IMR-90 (cell line): ENCODE measurements around the gene LRRC39. TPM values are rescaled to one million over a fixed set of nuclear protein-coding genes. Genes with fewer than 3 reads are reported as not detected.

Experiments used
- ATAC-seq: fragments of 200-7000 bp; cut with Tn5 transposase; 2 replicates; pipeline ENCODE4 v1.9.1; 2020; ENCODE audit warnings: low read depth, mild to moderate bottlenecking, moderate library complexity
- BruUV-seq: library from RNA; stranded (reverse); fragments of 400-500 nt; replicated peaks from 2 replicates; lab custom pipeline; 2021; lab: Mats Ljungman, UMichigan
- CTCF ChIA-PET: fragments of 300-600 bp; formaldehyde crosslinking; extraction: SDS; loops from one replicate; lab custom pipeline; 2021; ENCODE audit warnings: antibody characterized with exemption; lab: Yijun Ruan, JAX
- POLR2A ChIA-PET: fragments of 300-600 bp; sonication (Branson Sonifier 250); formaldehyde crosslinking; loops from one replicate; lab custom pipeline; 2022; ENCODE audit warnings: antibody characterized with exemption; ENCODE audit not compliant: unreplicated experiment; lab: Charles Lee
- DNase-seq: peaks from one replicate; pipeline ENCODE4 v3.0.0; 2013
- H2AFZ ChIP-seq: replicated peaks from 2 replicates; pipeline ENCODE3; 2013; ENCODE audit warnings: low read length, mild to moderate bottlenecking; ENCODE audit not compliant: poor library complexity
- H2AK5ac ChIP-seq: 2 replicates; pipeline ENCODE4 v1.6.1; 2013; ENCODE audit warnings: low read depth, low read length, inconsistent platforms
- H2AK9ac ChIP-seq: replicated peaks from 2 replicates; pipeline ENCODE3; 2013; ENCODE audit warnings: mild to moderate bottlenecking, low read depth, low read length, moderate library complexity; ENCODE audit not compliant: poor library complexity
- H2BK120ac ChIP-seq: 2 replicates; pipeline ENCODE4 v1.6.1; 2013; ENCODE audit warnings: low read depth, low read length, inconsistent platforms
- H2BK15ac ChIP-seq: 3 replicates; pipeline ENCODE4 v1.6.1; 2013; ENCODE audit warnings: low read depth, low read length, inconsistent platforms
- H2BK20ac ChIP-seq: 2 replicates; pipeline ENCODE4 v1.6.1; 2013; ENCODE audit warnings: low read depth, mild to moderate bottlenecking, inconsistent platforms, low read length, moderate library complexity
- H2BK5ac ChIP-seq: 2 replicates; pipeline ENCODE4 v1.6.1; 2013; ENCODE audit warnings: mild to moderate bottlenecking, low read depth, low read length, inconsistent platforms; ENCODE audit not compliant: poor library complexity, severe bottlenecking
- H3K14ac ChIP-seq: replicated peaks from 2 replicates; pipeline ENCODE4 v1.6.1; 2013; ENCODE audit warnings: low read depth, low read length, inconsistent platforms
- H3K18ac ChIP-seq: 2 replicates; pipeline ENCODE4 v1.6.1; 2013; ENCODE audit warnings: low read depth, low read length, control low read depth
- H3K23ac ChIP-seq: 2 replicates; pipeline ENCODE4 v1.6.1; 2013; ENCODE audit warnings: low read depth, low read length, inconsistent platforms
- H3K27ac ChIP-seq: 2 replicates; pipeline ENCODE4 v1.5.1; 2013; ENCODE audit warnings: mild to moderate bottlenecking, control low read depth, low read length; ENCODE audit not compliant: insufficient read depth
- H3K27me3 ChIP-seq: 2 replicates; pipeline ENCODE4 v1.6.1; 2013; ENCODE audit warnings: low read length; ENCODE audit not compliant: control insufficient read depth, insufficient read depth
- H3K36me3 ChIP-seq: 2 replicates; pipeline ENCODE4 v1.6.1; 2013; ENCODE audit warnings: low read length, mixed read lengths; ENCODE audit not compliant: control insufficient read depth, insufficient read depth
- H3K4ac ChIP-seq: 2 replicates; pipeline ENCODE4 v1.6.1; 2013; ENCODE audit warnings: low read depth, low read length, inconsistent platforms
- H3K4me1 ChIP-seq: 2 replicates; pipeline ENCODE4 v1.6.1; 2013; ENCODE audit warnings: low read length, mixed read lengths; ENCODE audit not compliant: control insufficient read depth, insufficient read depth
- H3K4me2 ChIP-seq: 2 replicates; pipeline ENCODE4 v1.6.1; 2013; ENCODE audit warnings: low read depth, mild to moderate bottlenecking, control low read depth, low read length, moderate library complexity
- H3K4me3 ChIP-seq: 2 replicates; pipeline ENCODE4 v1.5.1; 2013; ENCODE audit warnings: low read depth, mild to moderate bottlenecking, control low read depth, low read length, moderate library complexity; ENCODE audit not compliant: insufficient read depth
- H3K56ac ChIP-seq: 2 replicates; pipeline ENCODE4 v1.6.1; 2013; ENCODE audit warnings: low read length, inconsistent platforms; ENCODE audit not compliant: insufficient read depth; ENCODE audit errors: extremely low read depth
- H3K79me1 ChIP-seq, 2 experiments: 2 replicates each; pipeline ENCODE4 v1.6.1; 2013; ENCODE audit warnings: low read length in 2 of 2, inconsistent platforms in 1 of 2, low read depth in 1 of 2
- H3K9ac ChIP-seq: 2 replicates; pipeline ENCODE4 v1.6.1; 2013; ENCODE audit warnings: low read depth, low read length, control low read depth
- H3K9me1 ChIP-seq: 2 replicates; pipeline ENCODE4 v1.6.1; 2013; ENCODE audit warnings: low read length, inconsistent platforms; ENCODE audit not compliant: insufficient read depth
- H3K9me3 ChIP-seq: 2 replicates; pipeline ENCODE4 v1.6.1; 2013; ENCODE audit warnings: low read length; ENCODE audit not compliant: control insufficient read depth, insufficient read depth
- H4K20me1 ChIP-seq: 2 replicates; pipeline ENCODE4 v1.6.1; 2013; ENCODE audit warnings: low read length, inconsistent platforms; ENCODE audit not compliant: insufficient read depth
- H4K5ac ChIP-seq: 2 replicates; pipeline ENCODE4 v1.6.1; 2013; ENCODE audit warnings: mild to moderate bottlenecking, low read depth, low read length, control low read depth
- H4K8ac ChIP-seq, 2 experiments: 2 replicates each; pipeline ENCODE4 v1.6.1; 2013; ENCODE audit warnings: low read depth in 2 of 2, low read length in 2 of 2, control low read depth in 1 of 2, inconsistent platforms in 1 of 2
- H4K91ac ChIP-seq: 2 replicates; pipeline ENCODE4 v1.6.1; 2013; ENCODE audit warnings: low read depth, low read length, inconsistent platforms; ENCODE audit not compliant: insufficient read depth
- CEBPB ChIP-seq: IDR thresholded peaks from 2 replicates; pipeline ENCODE4 v1.6.1; 2012; ENCODE audit warnings: low read depth, low read length, improper control_type of control experiment
- MXI1 ChIP-seq: IDR thresholded peaks from 2 replicates; pipeline ENCODE4 v1.6.1; 2012; ENCODE audit warnings: low read depth, mild to moderate bottlenecking, low read length, moderate library complexity, borderline replicate concordance
- POLR2A ChIP-seq: IDR thresholded peaks from 2 replicates; pipeline ENCODE4 v1.6.1; 2012; ENCODE audit warnings: mild to moderate bottlenecking, low read depth, low read length
- RAD21 ChIP-seq: IDR thresholded peaks from 2 replicates; pipeline ENCODE4 v1.6.1; 2012; ENCODE audit warnings: low read length, improper control_type of control experiment
- WGBS, 2 experiments: methylation state at CpG; one replicate each; pipeline versions ENCODE4 v1.1.5 to v1.1.7; 2013; ENCODE audit warnings: missing lambda C conversion rate in 2 of 2; ENCODE audit not compliant: insufficient read length in 1 of 2; ENCODE audit errors: extremely low coverage in 2 of 2; 5-methylcytosine and 5-hydroxymethylcytosine counted together
- dilution Hi-C: fragments of 300-500 bp; cut with HindIII; formaldehyde crosslinking; loops from one replicate; pipeline ENCODE4 v1.14.3; 2018; ENCODE audit warnings: low sequenced_read_pairs; ENCODE audit not compliant: unreplicated experiment
- in situ Hi-C: fragments of 300-500 bp; cut with MboI; formaldehyde crosslinking; loops from 3 replicates; pipeline ENCODE4 v1.14.3; 2019; ENCODE audit warnings: low sequenced_read_pairs, inconsistent platforms, mixed read lengths
- intact Hi-C: fragments of 100-400 bp; cut with micrococcal nuclease; formaldehyde crosslinking; loops from 2 replicates; pipeline ENCODE4 v1.10.0; 2022
- microRNA-seq, 2 experiments: library from miRNA; stranded (forward) in 1 of 2; unstranded in 1 of 2; fragments of 10-50 nt in 1 of 2; fragments of <30 nt in 1 of 2; gene quantifications in 1 of 2; microRNA quantifications in 1 of 2; one replicate each; pipeline versions ENCODE3 to v1.1.0; 2013 to 2020; ENCODE audit not compliant: insufficient read depth in 1 of 2, insufficient read length in 1 of 2, unreplicated experiment in 1 of 2
- polyA plus RNA-seq, 3 experiments: library from polyadenylated mRNA; depleted of rRNA; stranded (reverse); fragments of >200 nt; gene quantifications; 2 replicates each; pipeline ENCODE4 v1.2.3, GENCODE V29; 2012; ENCODE audit warnings: low replicate concordance in 1 of 3
- small RNA-seq, 5 experiments: library from RNA; depleted of rRNA; stranded (forward); fragments of <200 nt; gene quantifications; one replicate each; pipeline ENCODE3, GENCODE V24; 2012
- total RNA-seq: library from RNA; depleted of rRNA; stranded (reverse); fragments of >200 nt; gene quantifications from 2 replicates; pipeline ENCODE4 v1.2.3, GENCODE V29; 2012; rRNA removed

The LRRC39 gene
- total and polyA plus RNA-seq, 2 of the 4 experiments (the other 2 are of a cell fraction): 0.36 to 0.48 TPM

GRCh38 chr1:100100202-100100601, 77.9 kb downstream of the LRRC39 start:
- POLR2A ChIA-PET: no interaction called here

More at GRCh38 chr1:100100202-100100601, 77.9 kb downstream of the LRRC39 start:
- no peak overlapping the region for H3K18ac ChIP-seq
- no peak overlapping the region for H3K9ac ChIP-seq
- H4K91ac ChIP-seq: no peak overlapping the region
- H4K8ac ChIP-seq: no peak overlapping the region
- BruUV-seq: no TSS peak
- H3K14ac ChIP-seq: no peak overlapping the region
- no peak overlapping the region for H4K5ac ChIP-seq
- no peak overlapping the region for H2AK5ac ChIP-seq
- no peaks in the 10 kb centered on the region for H3K27me3 ChIP-seq
- no peaks in the 10 kb centered on the region for H3K9me1 ChIP-seq
- ATAC-seq: peak; percentile 90
- no peak overlapping the region for H3K4me3 ChIP-seq
- no peak overlapping the region for H2AK9ac ChIP-seq
- intact Hi-C loops: no loop called here
- H4K20me1 ChIP-seq: no peaks in the 10 kb centered on the region
- no peak overlapping the region for H3K27ac ChIP-seq
- peaks cover 1% of the 10 kb centered on the region; the same call in 1 of the 2 replicates for H3K4me1 ChIP-seq
- H2BK5ac ChIP-seq: no peak overlapping the region
- H2AFZ ChIP-seq: no peak overlapping the region
- in situ Hi-C loops: no loop called here
- dilution Hi-C loops: no loop called here
- no peak overlapping the region for H2BK20ac ChIP-seq
- no peak overlapping the region for H2BK120ac ChIP-seq
- no peak overlapping the region for H3K23ac ChIP-seq
- no peak overlapping the region; the same call in 1 of the 2 replicates for H3K4me2 ChIP-seq
- WGBS, 2 experiments: no CpG with 5 or more reads among the region's 1 CpG
- H3K4ac ChIP-seq: no peak overlapping the region
- no peak overlapping the region for H2BK15ac ChIP-seq
- TF ChIP-seq POLR2A (no peak), RAD21 (no peak), CEBPB (0 out of 2 replicates have a peak, but pooled peaks have one; percentile 15), MXI1 (no peak)
- peak; percentile 82 for DNase-seq
- H3K9me3 ChIP-seq: no peaks in the 10 kb centered on the region
- no peaks in the 10 kb centered on the region; the same call in 1 of the 2 replicates for H3K36me3 ChIP-seq
- CTCF ChIA-PET: no interaction called here
- no peak overlapping the region for H3K56ac ChIP-seq
- H3K79me1 ChIP-seq: no peaks in the 10 kb centered on the region

Small RNA genes lying within 50 kb of the gene (microRNA-seq; reads per million reads assigned to microRNA genes)
- not detected for gene AC093019.1 (ENCODE audit: insufficient read depth, insufficient read length)
- gene RPL23AP90 (ENCODE audit: insufficient read depth, insufficient read length): not detected

Small RNA genes lying within 50 kb of the gene (small RNA-seq; reads per million reads assigned to genes)
- 0 reads per million in 5 experiments for gene AC093019.1
- gene RPL23AP90: 0 reads per million in 5 experiments

Other genes with a start within 250 kb of the LRRC39 start
- gene SLC35A3, start 208.3 kb downstream of the LRRC39 start, total RNA-seq: 13.6 and 34.4 TPM in 2 replicates
- 6.8 and 9.6 TPM in 2 replicates for gene SLC35A3, start 208.3 kb downstream of the LRRC39 start, polyA plus RNA-seq (2012; rRNA removed)
- 2.7 and 5.0 TPM in 2 replicates for gene SASS6, start 45.3 kb downstream of the LRRC39 start, total RNA-seq
- 0.69 and 1.1 TPM in 2 replicates for gene SASS6, start 45.3 kb downstream of the LRRC39 start, polyA plus RNA-seq (2012; rRNA removed)
- 5.2 and 12.8 TPM in 2 replicates for gene TRMT13, start 45.1 kb downstream of the LRRC39 start, total RNA-seq
- 5.5 and 7.7 TPM in 2 replicates for gene TRMT13, start 45.1 kb downstream of the LRRC39 start, polyA plus RNA-seq (2012; rRNA removed)
- gene DBT, start 71.6 kb upstream of the LRRC39 start, total RNA-seq: 3.8 and 7.5 TPM in 2 replicates
- gene DBT, start 71.6 kb upstream of the LRRC39 start, polyA plus RNA-seq (2012; rRNA removed): 2.4 and 3.4 TPM in 2 replicates
- 29.6 and 45.3 TPM in 2 replicates for gene RTCA, start 88.0 kb upstream of the LRRC39 start, total RNA-seq
- 26.0 and 26.9 TPM in 2 replicates for gene RTCA, start 88.0 kb upstream of the LRRC39 start, polyA plus RNA-seq (2012; rRNA removed)
- 3.0 and 3.9 TPM in 2 replicates for gene CDC14A, start 174.2 kb upstream of the LRRC39 start, total RNA-seq
- gene CDC14A, start 174.2 kb upstream of the LRRC39 start, polyA plus RNA-seq (2012; rRNA removed): 1.5 and 1.7 TPM in 2 replicates